A549 (cell line): ENCODE measurements around the gene TUBGCP3. TPM values are rescaled to one million over a fixed set of nuclear protein-coding genes. Genes with fewer than 3 reads are reported as not detected.

Experiments used
- ATAC-seq, 2 experiments: fragments of 200-7000 bp in 1 of 2; fragments of >200 bp in 1 of 2; cut with Nextera tagmentation in 1 of 2; cut with Tn5 transposase in 1 of 2; 3 replicates each; pipeline versions ENCODE4 v1.8.0 to v1.9.1; 2018 to 2020; ENCODE audit warnings: mild to moderate bottlenecking in 1 of 2, moderate library complexity in 1 of 2
- CTCF ChIA-PET: fragments of 300-600 bp; sonication (Branson Sonifier 250); formaldehyde crosslinking; extraction: SDS; loops from one replicate; lab custom pipeline; 2021; ENCODE audit warnings: antibody characterized with exemption, inconsistent platforms; lab: Yijun Ruan, JAX
- POLR2A ChIA-PET: fragments of 350-600 bp; formaldehyde crosslinking; extraction: SDS; loops from one replicate; lab custom pipeline; 2021; ENCODE audit warnings: antibody characterized with exemption, inconsistent platforms; lab: Yijun Ruan, JAX
- DNase-seq, 2 experiments: peaks; one replicate each; pipeline versions ENCODE4 v3.0.0 to v3.0.0-alpha.2; 2011 to 2016; ENCODE audit warnings: low read depth in 1 of 2, low spot score in 1 of 2
- FAIRE-seq: peaks from 2 replicates; lab custom pipeline; 2011; peaks lifted over from hg19 to GRCh38; lab: Jason Lieb, UNC
- H3K27ac ChIP-seq, 2 experiments: fragments of >200 bp; sonication (Bioruptor Twin); formaldehyde crosslinking; 3 replicates each; pipeline ENCODE4 v1.5.1; 2016 to 2017
- H3K4me1 ChIP-seq: fragments of >200 bp; sonication (Bioruptor Twin); formaldehyde crosslinking; 3 replicates; pipeline ENCODE4 v1.6.1; 2016
- H3K4me2 ChIP-seq: fragments of >200 bp; sonication (Bioruptor Twin); formaldehyde crosslinking; 3 replicates; pipeline ENCODE4 v1.6.1; 2016
- H3K4me3 ChIP-seq: fragments of >200 bp; sonication (Bioruptor Twin); formaldehyde crosslinking; 3 replicates; pipeline ENCODE4 v1.5.1; 2016
- H3K9me3 ChIP-seq: fragments of >200 bp; sonication (Bioruptor Twin); formaldehyde crosslinking; 3 replicates; pipeline ENCODE4 v1.6.1; 2016
- ATOH8 ChIP-seq: fragments of 250-450 bp; sonication (Bioruptor Pico); IDR thresholded peaks from 2 replicates; pipeline ENCODE4 v1.5.0; 2020; ENCODE audit warnings: low read depth, mild to moderate bottlenecking, moderate library complexity
- BHLHE40 ChIP-seq: IDR thresholded peaks from 2 replicates; pipeline ENCODE4 v1.6.1; 2012; ENCODE audit warnings: low read depth, low read length, inconsistent platforms
- CBX8 ChIP-seq: fragments of 200-600 bp; sonication (generic); IDR thresholded peaks from 2 replicates; pipeline ENCODE4 v1.6.1; 2016
- EHF ChIP-seq: fragments of 250-450 bp; sonication (Bioruptor Pico); IDR thresholded peaks from 2 replicates; pipeline ENCODE4 v1.5.0; 2020; ENCODE audit warnings: mild to moderate bottlenecking
- EHMT2 ChIP-seq: fragments of 200-600 bp; sonication (generic); IDR thresholded peaks from 2 replicates; pipeline ENCODE4 v1.6.1; 2016; ENCODE audit warnings: antibody characterized with exemption, low read depth, mild to moderate bottlenecking, moderate library complexity
- ESRRA ChIP-seq: fragments of 150-350 bp; IDR thresholded peaks from 2 replicates; pipeline ENCODE4 v1.6.1; 2014; ENCODE audit warnings: mild to moderate bottlenecking, low read length, borderline replicate concordance
- FOXS1 ChIP-seq: fragments of 250-450 bp; sonication (Bioruptor Pico); IDR thresholded peaks from 2 replicates; pipeline ENCODE4 v1.5.0; 2020; ENCODE audit warnings: mild to moderate bottlenecking, moderate library complexity
- HEYL ChIP-seq: fragments of 250-450 bp; sonication (Bioruptor Pico); IDR thresholded peaks from 2 replicates; pipeline ENCODE4 v1.8.0; 2021; ENCODE audit warnings: mild to moderate bottlenecking, moderate library complexity
- HOXA7 ChIP-seq: fragments of 250-450 bp; sonication (Bioruptor Pico); IDR thresholded peaks from 2 replicates; pipeline ENCODE4 v1.5.0; 2020; ENCODE audit warnings: mild to moderate bottlenecking, moderate library complexity
- HOXB5 ChIP-seq: fragments of 250-450 bp; sonication (Bioruptor Pico); IDR thresholded peaks from 2 replicates; pipeline ENCODE4 v1.5.0; 2020; ENCODE audit warnings: mild to moderate bottlenecking, moderate library complexity
- NR3C1 ChIP-seq: fragments of >200 bp; sonication (Bioruptor Twin); formaldehyde crosslinking; IDR thresholded peaks from 3 replicates; pipeline ENCODE4 v1.6.1; 2017
- PBX3 ChIP-seq: IDR thresholded peaks from 2 replicates; pipeline ENCODE4 v1.6.1; 2012
- PHF8 ChIP-seq: fragments of 200-600 bp; sonication (generic); IDR thresholded peaks from 2 replicates; pipeline ENCODE4 v1.6.1; 2016; ENCODE audit warnings: low read depth, mild to moderate bottlenecking, antibody characterized with exemption, moderate library complexity, borderline replicate concordance
- POLR2A ChIP-seq: IDR thresholded peaks from 2 replicates; pipeline ENCODE4 v1.6.1; 2012; ENCODE audit warnings: mild to moderate bottlenecking, low read length
- POLR2AphosphoS2 ChIP-seq: conservative IDR thresholded peaks from 2 replicates; pipeline ENCODE4 v1.6.1; 2012; ENCODE audit warnings: low read length, improper control_type of control experiment, inconsistent platforms
- RAD21 ChIP-seq, 2 experiments: fragments of >200 bp in 1 of 2; sonication (Bioruptor Twin) in 1 of 2; formaldehyde crosslinking in 1 of 2; IDR thresholded peaks in 1 of 2; conservative IDR thresholded peaks in 1 of 2; 2 replicates in 1 of 2; 3 replicates in 1 of 2; pipeline ENCODE4 v1.6.1; 2012 to 2018; ENCODE audit warnings: inconsistent platforms in 1 of 2
- RCOR1 ChIP-seq: fragments of 150-350 bp; IDR thresholded peaks from 2 replicates; pipeline ENCODE4 v1.6.1; 2014; ENCODE audit warnings: antibody characterized with exemption, low read length, low read depth
- RNF2 ChIP-seq: fragments of 200-600 bp; sonication (generic); IDR thresholded peaks from 2 replicates; pipeline ENCODE4 v1.6.1; 2016; ENCODE audit warnings: low read depth, mild to moderate bottlenecking, antibody characterized with exemption, moderate library complexity, borderline replicate concordance
- SREBF2 ChIP-seq: fragments of 450-650 bp; IDR thresholded peaks from 2 replicates; pipeline ENCODE4 v1.6.1; 2014; ENCODE audit warnings: mild to moderate bottlenecking, moderate library complexity
- TFCP2L1 ChIP-seq: fragments of 250-450 bp; sonication (Bioruptor Pico); IDR thresholded peaks from 2 replicates; pipeline ENCODE4 v1.5.0; 2021; ENCODE audit warnings: mild to moderate bottlenecking
- ZNF302 ChIP-seq: fragments of 250-450 bp; sonication (Bioruptor Pico); IDR thresholded peaks from 2 replicates; pipeline ENCODE4 v1.9.0; 2021; ENCODE audit warnings: inconsistent platforms, mild to moderate bottlenecking, moderate library complexity
- WGBS: methylation state at CpG from one replicate; pipeline ENCODE4 v1.1.6; 2017; ENCODE audit errors: missing lambda C conversion rate; 5-methylcytosine and 5-hydroxymethylcytosine counted together
- polyA plus RNA-seq, 4 experiments: library from polyadenylated mRNA; depleted of rRNA in 3 of 4; stranded (reverse); fragments of >200 nt; fragmentation: RNase III in 1 of 4; extraction: RNeasy Plus Mini Kit Qiagen cat#74134 plus additional on column Dnase treatment in 1 of 4; gene quantifications; 2 replicates in 3 of 4; 3 replicates in 1 of 4; pipeline ENCODE4 v1.2.3, GENCODE V29; 2011 to 2017
- TF ChIP-seq, protein P1 (sequence below): fragments of >200 bp; sonication (Bioruptor Twin); formaldehyde crosslinking; IDR thresholded peaks from 3 replicates; pipeline ENCODE4 v1.6.1; 2016
- TF ChIP-seq, protein P2 (sequence below): fragments of 150-350 bp; IDR thresholded peaks from 2 replicates; pipeline ENCODE4 v1.6.1; 2014; ENCODE audit warnings: low read depth, mild to moderate bottlenecking, low read length

TUBGCP3 gene
- polyA plus RNA-seq, 2 of the 4 experiments (the other 2 are of a cell fraction): 15.9 to 21.3 TPM

- 28% methylated on average over 9 of the region's 9 CpGs for WGBS
- H3K27ac ChIP-seq: no peak overlapping the region
- no peak overlapping the region for H3K4me3 ChIP-seq
- ATAC-seq (no peak), FAIRE-seq (no peak)
- CTCF ChIA-PET: interaction anchor here (1.0 to 1.4 kb wide), 2 partner anchors 156 to 976 kb away, joined by 3 to 5 read pairs; no protein-coding TSS in a partner anchor
- H3K4me2 ChIP-seq: no peak overlapping the region
- TF ChIP-seq, protein P1, sequence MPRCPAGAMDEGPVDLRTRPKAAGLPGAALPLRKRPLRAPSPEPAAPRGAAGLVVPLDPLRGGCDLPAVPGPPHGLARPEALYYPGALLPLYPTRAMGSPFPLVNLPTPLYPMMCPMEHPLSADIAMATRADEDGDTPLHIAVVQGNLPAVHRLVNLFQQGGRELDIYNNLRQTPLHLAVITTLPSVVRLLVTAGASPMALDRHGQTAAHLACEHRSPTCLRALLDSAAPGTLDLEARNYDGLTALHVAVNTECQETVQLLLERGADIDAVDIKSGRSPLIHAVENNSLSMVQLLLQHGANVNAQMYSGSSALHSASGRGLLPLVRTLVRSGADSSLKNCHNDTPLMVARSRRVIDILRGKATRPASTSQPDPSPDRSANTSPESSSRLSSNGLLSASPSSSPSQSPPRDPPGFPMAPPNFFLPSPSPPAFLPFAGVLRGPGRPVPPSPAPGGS: no peak
- no peak for TF ChIP-seq TFCP2L1 (CRISPR knock-in tag)
- TF ChIP-seq POLR2A: no peak
- TF ChIP-seq HOXB5: no peak
- TF ChIP-seq CBX8: no peak
- TF ChIP-seq, protein P2, sequence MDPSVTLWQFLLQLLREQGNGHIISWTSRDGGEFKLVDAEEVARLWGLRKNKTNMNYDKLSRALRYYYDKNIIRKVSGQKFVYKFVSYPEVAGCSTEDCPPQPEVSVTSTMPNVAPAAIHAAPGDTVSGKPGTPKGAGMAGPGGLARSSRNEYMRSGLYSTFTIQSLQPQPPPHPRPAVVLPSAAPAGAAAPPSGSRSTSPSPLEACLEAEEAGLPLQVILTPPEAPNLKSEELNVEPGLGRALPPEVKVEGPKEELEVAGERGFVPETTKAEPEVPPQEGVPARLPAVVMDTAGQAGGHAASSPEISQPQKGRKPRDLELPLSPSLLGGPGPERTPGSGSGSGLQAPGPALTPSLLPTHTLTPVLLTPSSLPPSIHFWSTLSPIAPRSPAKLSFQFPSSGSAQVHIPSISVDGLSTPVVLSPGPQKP: no peak
- TF ChIP-seq POLR2AphosphoS2: no peak
- no peak for TF ChIP-seq NR3C1
- TF ChIP-seq PBX3: no peak
- no peak for TF ChIP-seq RAD21 (conservative IDR thresholded peaks at IDR 0.05 in 1 of 2, IDR thresholded peaks at IDR 0.05 in 1 of 2)
- TF ChIP-seq ESRRA: no peak
- TF ChIP-seq PHF8: no peak
- no peak for TF ChIP-seq SREBF2
- no peak for TF ChIP-seq BHLHE40
- TF ChIP-seq RNF2: no peak
- no peak for TF ChIP-seq HEYL
- TF ChIP-seq, all 56 proteins: peak for 0
- POLR2A ChIA-PET: no interaction called here
- DNase-seq: no peak
- Histone ChIP-seq H3K9me3 (no peaks in the 10 kb centered on the region), H3K4me1 (no peaks in the 10 kb centered on the region)
Observed at GRCh38 chr13:112450904-112451240, 137.1 kb downstream of the TUBGCP3 start.

DNA sequence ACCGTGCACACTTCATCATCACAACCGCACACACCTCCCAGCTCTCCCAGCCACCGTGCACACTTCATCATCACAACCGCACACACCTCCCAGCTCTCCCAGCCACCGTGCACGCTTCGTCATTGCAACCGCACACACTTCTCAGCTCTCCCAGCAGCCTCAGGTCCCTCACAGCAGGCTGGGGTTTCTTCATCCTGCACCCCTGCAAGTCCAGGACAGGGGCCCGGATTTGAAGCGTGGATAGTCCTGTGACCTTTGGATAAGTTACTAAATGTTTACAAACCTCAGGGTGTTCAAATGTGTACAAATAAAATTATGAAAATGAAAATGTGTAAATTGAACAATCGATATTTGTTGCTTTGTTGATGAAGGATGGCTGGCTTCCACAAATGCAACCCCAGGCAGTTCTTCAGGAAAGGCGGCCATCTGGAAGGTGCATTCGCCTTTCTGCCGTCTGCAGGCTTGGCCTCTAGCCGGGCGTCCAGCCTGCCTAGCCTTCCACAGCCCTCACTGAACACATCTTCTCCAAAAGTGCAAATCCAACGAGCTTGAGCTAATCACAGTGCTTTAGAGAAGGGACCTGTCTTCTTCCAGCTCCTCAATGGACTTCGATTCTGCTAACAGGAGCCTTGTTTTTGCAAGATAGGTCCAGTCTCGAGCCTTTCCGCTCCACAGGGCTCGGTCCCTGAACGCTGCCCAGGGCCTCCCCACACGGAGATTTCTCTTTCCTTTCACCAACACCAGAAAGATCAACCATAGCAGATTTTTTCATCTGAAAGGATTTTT lies 137.6 kb downstream of the TUBGCP3 start:
- no peak overlapping the region for H3K27ac ChIP-seq
- DNase-seq (no peak), ATAC-seq (no peak), FAIRE-seq (no peak)
- TF ChIP-seq SREBF2 (no peak), FOXS1 (CRISPR knock-in tag) (no peak), ZNF302 (CRISPR knock-in tag) (no peak), EHF (CRISPR knock-in tag) (no peak), TFCP2L1 (CRISPR knock-in tag) (no peak), PHF8 (no peak), BHLHE40 (no peak), RCOR1 (no peak), ATOH8 (CRISPR knock-in tag) (no peak), EHMT2 (no peak), CBX8 (no peak), RNF2 (no peak), HOXA7 (no peak)
- H3K4me2 ChIP-seq: no peak overlapping the region
- no peaks in the 10 kb centered on the region for H3K4me1 ChIP-seq
- CTCF ChIA-PET: interaction anchor here (1.0 to 1.4 kb wide), 2 partner anchors 156 to 976 kb away, joined by 3 to 5 read pairs; no protein-coding TSS in a partner anchor
- POLR2A ChIA-PET: no interaction called here
- H3K4me3 ChIP-seq: no peak overlapping the region
- 42% methylated on average over 19 of the region's 23 CpGs for WGBS
- H3K9me3 ChIP-seq: no peaks in the 10 kb centered on the region
